Caco-2 (cell line): Measurements from ENCODE around the gene ROBO1. TPM values are rescaled to one million over a fixed set of nuclear protein-coding genes. Genes with fewer than 3 reads are reported as not detected.

Experiments used
- BruUV-seq: library from RNA; stranded (reverse); fragments of 400-500 nt; replicated peaks from 2 replicates; lab custom pipeline; 2021; lab: Mats Ljungman, UMichigan
- CTCF ChIA-PET: fragments of 300-600 bp; sonication (Branson Sonifier 250); formaldehyde crosslinking; loops from one replicate; lab custom pipeline; 2022; ENCODE audit warnings: antibody characterized with exemption; lab: Charles Lee
- POLR2A ChIA-PET: fragments of 300-600 bp; sonication (Branson Sonifier 250); formaldehyde crosslinking; loops from one replicate; lab custom pipeline; 2022; ENCODE audit warnings: antibody characterized with exemption; lab: Charles Lee
- DNase-seq, 2 experiments: peaks; one replicate each; pipeline versions ENCODE4 v3.0.0 to v3.0.0-alpha.2; 2020 to 2022
- H3K27me3 ChIP-seq: replicated peaks from 2 replicates; pipeline ENCODE4 v1.6.0; 2011; ENCODE audit warnings: low read length; ENCODE audit not compliant: control insufficient read depth, insufficient read depth
- H3K36me3 ChIP-seq: 2 replicates; pipeline ENCODE4 v1.5.1; 2011; ENCODE audit warnings: low read length; ENCODE audit not compliant: control insufficient read depth, insufficient read depth
- H3K4me1 ChIP-seq: fragments of 250-450 bp; sonication (Bioruptor Pico); 2 replicates; pipeline ENCODE4 v1.5.1; 2020; ENCODE audit warnings: mild to moderate bottlenecking
- H3K4me3 ChIP-seq: 2 replicates; pipeline ENCODE4 v1.5.1; 2011; ENCODE audit warnings: low read depth, mild to moderate bottlenecking, control low read depth, low read length
- H3K9me3 ChIP-seq: fragments of 250-450 bp; sonication (Bioruptor Pico); 2 replicates; pipeline ENCODE4 v1.5.1; 2020; ENCODE audit warnings: mild to moderate bottlenecking, moderate library complexity
- H3K27ac Mint-ChIP-seq: one replicate; pipeline ENCODE4 v1.8.0; 2022; ENCODE audit warnings: mixed read lengths; ENCODE audit not compliant: unreplicated experiment
- H3K27me3 Mint-ChIP-seq: one replicate; pipeline ENCODE4 v1.8.0; 2022; ENCODE audit warnings: mixed read lengths; ENCODE audit not compliant: insufficient read depth, unreplicated experiment
- H3K36me3 Mint-ChIP-seq: one replicate; pipeline ENCODE4 v1.8.0; 2022; ENCODE audit warnings: mild to moderate bottlenecking, mixed read lengths; ENCODE audit not compliant: insufficient read depth, unreplicated experiment
- H3K4me1 Mint-ChIP-seq: one replicate; pipeline ENCODE4 v1.8.0; 2022; ENCODE audit warnings: low read depth, mixed read lengths; ENCODE audit not compliant: unreplicated experiment
- H3K4me3 Mint-ChIP-seq: one replicate; pipeline ENCODE4 v1.8.0; 2022; ENCODE audit warnings: mild to moderate bottlenecking, moderate library complexity, mixed read lengths; ENCODE audit not compliant: unreplicated experiment
- H3K9me3 Mint-ChIP-seq: one replicate; pipeline ENCODE4 v1.8.0; 2022; ENCODE audit warnings: mixed read lengths; ENCODE audit not compliant: unreplicated experiment
- CTCF ChIP-seq, 2 experiments: fragments of 200-600 bp in 1 of 2; IDR thresholded peaks; 1 replicate in 1 of 2; 2 replicates in 1 of 2; pipeline versions ENCODE4 v1.5.1 to v1.8.0; 2011 to 2022; ENCODE audit warnings: antibody characterized with exemption in 1 of 2, control low read depth in 1 of 2, inconsistent platforms in 1 of 2, low read depth in 1 of 2, low read length in 1 of 2, mild to moderate bottlenecking in 1 of 2, moderate library complexity in 1 of 2; ENCODE audit not compliant: insufficient read depth in 1 of 2, severe bottlenecking in 1 of 2, unreplicated experiment in 1 of 2
- intact Hi-C: fragments of 100-400 bp; cut with micrococcal nuclease; formaldehyde crosslinking; loops from one replicate; pipeline ENCODE4 v1.10.0; 2022; ENCODE audit not compliant: unreplicated experiment
- total RNA-seq: library from RNA; stranded (reverse); gene quantifications from 2 replicates; pipeline ENCODE4 v1.2.3, GENCODE V29; 2022

The ROBO1 gene
- total RNA-seq, 1 experiment from 2014 or later: 1.8 TPM

- Histone ChIP-seq H3K36me3 (no peaks in the 10 kb centered on the region), H3K4me3 (no peak overlapping the region), H3K4me1 (no peaks in the 10 kb centered on the region), H3K9me3 (no peaks in the 10 kb centered on the region), H3K27me3 (no peaks in the 10 kb centered on the region)
- POLR2A ChIA-PET: no interaction called here
- no peak for DNase-seq
- BruUV-seq: no TSS peak
- CTCF ChIA-PET: no interaction called here
- no peaks in the 10 kb centered on the region for H3K27me3 Mint-ChIP-seq
- no peak for TF ChIP-seq CTCF (IDR thresholded peaks at IDR 0.05; ENCODE audit: insufficient read depth in 1 of 2, low read depth in 1 of 2, low read length in 1 of 2, severe bottlenecking in 1 of 2, unreplicated experiment in 1 of 2)
- no peaks in the 10 kb centered on the region for H3K4me1 Mint-ChIP-seq
- intact Hi-C loops: no loop called here
- no peaks in the 10 kb centered on the region for H3K9me3 Mint-ChIP-seq
- H3K27ac Mint-ChIP-seq: no peak overlapping the region
- no peaks in the 10 kb centered on the region for H3K36me3 Mint-ChIP-seq
- H3K4me3 Mint-ChIP-seq: no peak overlapping the region
Measured at GRCh38 chr3:79215286-79215685, 552.5 kb downstream of the ROBO1 start.

GRCh38 chr3:79211586-79212359 is 556.0 kb downstream of the ROBO1 start:
- Mint-ChIP-seq H3K27ac (no peak overlapping the region), H3K4me3 (no peak overlapping the region), H3K36me3 (no peaks in the 10 kb centered on the region), H3K9me3 (no peaks in the 10 kb centered on the region), H3K27me3 (peaks cover 2% of the 10 kb centered on the region), H3K4me1 (no peaks in the 10 kb centered on the region)
- Histone ChIP-seq H3K4me1 (no peaks in the 10 kb centered on the region), H3K36me3 (no peaks in the 10 kb centered on the region), H3K4me3 (no peak overlapping the region), H3K27me3 (no peaks in the 10 kb centered on the region), H3K9me3 (no peaks in the 10 kb centered on the region)
- no peak for DNase-seq
- ChIA-PET CTCF (no interaction called here), POLR2A (no interaction called here)
- BruUV-seq: no TSS peak
- no peak for TF ChIP-seq CTCF (IDR thresholded peaks at IDR 0.05; ENCODE audit: insufficient read depth in 1 of 2, low read depth in 1 of 2, low read length in 1 of 2, severe bottlenecking in 1 of 2, unreplicated experiment in 1 of 2)
- intact Hi-C loops: no loop called here

GRCh38 chr3:79204351-79204750 is 563.4 kb downstream of the ROBO1 start:
- TF ChIP-seq CTCF (IDR thresholded peaks at IDR 0.05; ENCODE audit: insufficient read depth in 1 of 2, low read depth in 1 of 2, low read length in 1 of 2, severe bottlenecking in 1 of 2, unreplicated experiment in 1 of 2): no peak
- Mint-ChIP-seq H3K36me3 (no peaks in the 10 kb centered on the region), H3K9me3 (no peaks in the 10 kb centered on the region), H3K4me3 (no peak overlapping the region), H3K4me1 (no peaks in the 10 kb centered on the region), H3K27me3 (peaks cover 2% of the 10 kb centered on the region), H3K27ac (no peak overlapping the region)
- no TSS peak for BruUV-seq
- Histone ChIP-seq H3K4me3 (no peak overlapping the region), H3K9me3 (no peaks in the 10 kb centered on the region), H3K27me3 (no peaks in the 10 kb centered on the region), H3K4me1 (no peaks in the 10 kb centered on the region), H3K36me3 (no peaks in the 10 kb centered on the region)
- POLR2A ChIA-PET: no interaction called here
- intact Hi-C loops: no loop called here
- DNase-seq: no peak
- CTCF ChIA-PET: no interaction called here
